ENCODE measurements around the gene C4orf33. TPM values are rescaled to one million over a fixed set of nuclear protein-coding genes. Genes with fewer than 3 reads are reported as not detected.

C4orf33 gene
- total and polyA plus RNA-seq, 3 donors from 2014 or later = 7.2 to 17.2 (median 17.0) TPM

DNA sequence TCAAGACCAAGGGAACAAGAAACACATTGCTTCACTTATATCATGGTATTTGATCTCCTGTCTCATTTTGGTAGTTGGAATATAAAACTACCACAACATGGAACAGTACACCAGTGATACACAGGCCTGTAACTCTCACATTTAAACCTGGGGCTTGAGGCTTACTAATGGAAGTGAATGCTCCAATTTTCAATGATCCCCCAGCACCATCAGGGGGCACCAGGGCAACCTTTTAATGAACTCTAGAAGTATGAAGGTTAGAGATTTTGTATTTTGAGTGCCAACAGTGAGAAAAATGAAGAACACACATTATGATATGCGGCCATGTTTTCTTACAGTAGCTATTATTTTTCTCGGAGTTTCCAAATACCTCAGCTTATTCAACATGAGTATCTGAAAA is 50.7 kb downstream of the C4orf33 start:
- TF ChIP-seq POLR2A (IDR thresholded peaks at IDR 0.05) = no peak
- TF ChIP-seq, protein P1, sequence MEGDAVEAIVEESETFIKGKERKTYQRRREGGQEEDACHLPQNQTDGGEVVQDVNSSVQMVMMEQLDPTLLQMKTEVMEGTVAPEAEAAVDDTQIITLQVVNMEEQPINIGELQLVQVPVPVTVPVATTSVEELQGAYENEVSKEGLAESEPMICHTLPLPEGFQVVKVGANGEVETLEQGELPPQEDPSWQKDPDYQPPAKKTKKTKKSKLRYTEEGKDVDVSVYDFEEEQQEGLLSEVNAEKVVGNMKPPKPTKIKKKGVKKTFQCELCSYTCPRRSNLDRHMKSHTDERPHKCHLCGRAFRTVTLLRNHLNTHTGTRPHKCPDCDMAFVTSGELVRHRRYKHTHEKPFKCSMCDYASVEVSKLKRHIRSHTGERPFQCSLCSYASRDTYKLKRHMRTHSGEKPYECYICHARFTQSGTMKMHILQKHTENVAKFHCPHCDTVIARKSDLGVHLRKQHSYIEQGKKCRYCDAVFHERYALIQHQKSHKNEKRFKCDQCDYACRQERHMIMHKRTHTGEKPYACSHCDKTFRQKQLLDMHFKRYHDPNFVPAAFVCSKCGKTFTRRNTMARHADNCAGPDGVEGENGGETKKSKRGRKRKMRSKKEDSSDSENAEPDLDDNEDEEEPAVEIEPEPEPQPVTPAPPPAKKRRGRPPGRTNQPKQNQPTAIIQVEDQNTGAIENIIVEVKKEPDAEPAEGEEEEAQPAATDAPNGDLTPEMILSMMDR (IDR thresholded peaks at IDR 0.05) = no peak
- WGBS, 2 donors = 80 to 83% methylated on average over 2 of the region's 2 CpGs
- H3K27me3 ChIP-seq = no peaks in the 10 kb centered on the region
- H3K27ac ChIP-seq = no peak overlapping the region
- no peaks in the 10 kb centered on the region for H3K36me3 ChIP-seq (ENCODE audit: low read depth, missing control alignments)
- no peak for DNase-seq
- no peaks in the 10 kb centered on the region for H3K9me3 ChIP-seq
- no peaks in the 10 kb centered on the region for H3K4me1 ChIP-seq
- intact Hi-C loops (cut with DNase I; ENCODE audit: low total_unique reads) = no loop called here
- no peak overlapping the region for H3K4me3 ChIP-seq

DNA sequence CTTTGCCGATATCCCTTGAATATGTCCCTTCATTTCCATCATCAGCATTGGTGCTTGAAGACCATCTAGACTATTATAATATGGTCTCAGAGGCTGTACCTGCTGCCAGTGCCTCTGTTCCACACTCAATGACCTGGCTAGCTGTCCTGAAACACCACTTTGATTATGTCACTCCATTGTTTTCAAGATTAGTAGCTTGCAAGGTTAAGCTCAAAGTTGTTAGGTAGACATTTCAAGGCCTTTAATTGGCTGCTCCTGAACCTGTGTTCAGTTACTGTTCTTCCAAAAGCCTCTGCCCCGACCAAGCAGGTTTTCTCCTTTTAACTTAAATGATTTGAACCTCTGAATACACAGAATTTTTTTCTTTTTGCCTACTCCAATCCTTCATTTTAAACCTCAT is 52.9 kb downstream of the C4orf33 start:
- Histone ChIP-seq H3K4me3 (no peak overlapping the region), H3K4me1 (no peaks in the 10 kb centered on the region), H3K27ac (no peak overlapping the region), H3K36me3 (ENCODE audit: low read depth, missing control alignments) (no peaks in the 10 kb centered on the region), H3K27me3 (no peaks in the 10 kb centered on the region), H3K9me3 (no peaks in the 10 kb centered on the region)
- 92% methylated on average over 2 of the region's 2 CpGs for WGBS, 2 donors
- no peak for TF ChIP-seq POLR2A (IDR thresholded peaks at IDR 0.05)
- TF ChIP-seq, protein P1 (IDR thresholded peaks at IDR 0.05) = no peak
- DNase-seq = no peak
- intact Hi-C loops (cut with DNase I; ENCODE audit: low total_unique reads) = no loop called here

DNA sequence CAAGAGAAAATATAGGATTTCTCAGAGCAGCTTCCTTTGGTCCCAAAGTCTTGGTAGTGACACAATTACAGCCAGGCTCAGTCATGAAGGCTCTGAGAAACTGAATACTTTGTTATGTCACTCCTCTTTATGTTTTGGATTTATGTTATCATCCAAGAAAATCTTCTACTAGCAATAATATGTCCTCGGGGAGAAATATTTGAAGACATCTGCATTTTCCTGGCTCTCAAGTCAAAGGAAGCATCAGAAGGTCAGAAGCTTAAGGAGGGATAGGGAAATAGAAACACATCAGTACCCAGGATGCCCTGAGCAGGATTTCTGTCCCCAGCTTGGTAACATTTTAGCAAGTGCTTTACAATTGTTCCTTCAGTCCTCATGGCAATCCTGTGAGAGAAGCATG is 54.0 kb downstream of the C4orf33 start:
- no peak for DNase-seq
- Histone ChIP-seq H3K4me3 (no peak overlapping the region), H3K27me3 (no peaks in the 10 kb centered on the region), H3K4me1 (no peaks in the 10 kb centered on the region), H3K27ac (no peak overlapping the region), H3K36me3 (ENCODE audit: low read depth, missing control alignments) (no peaks in the 10 kb centered on the region), H3K9me3 (no peaks in the 10 kb centered on the region)
- 26 to 37% methylated on average over 1 of the region's 1 CpG for WGBS, 2 donors
- intact Hi-C loops (cut with DNase I; ENCODE audit: low total_unique reads) = no loop called here
- no peak for TF ChIP-seq POLR2A (IDR thresholded peaks at IDR 0.05)
- TF ChIP-seq, protein P1 (IDR thresholded peaks at IDR 0.05) = no peak

DNA sequence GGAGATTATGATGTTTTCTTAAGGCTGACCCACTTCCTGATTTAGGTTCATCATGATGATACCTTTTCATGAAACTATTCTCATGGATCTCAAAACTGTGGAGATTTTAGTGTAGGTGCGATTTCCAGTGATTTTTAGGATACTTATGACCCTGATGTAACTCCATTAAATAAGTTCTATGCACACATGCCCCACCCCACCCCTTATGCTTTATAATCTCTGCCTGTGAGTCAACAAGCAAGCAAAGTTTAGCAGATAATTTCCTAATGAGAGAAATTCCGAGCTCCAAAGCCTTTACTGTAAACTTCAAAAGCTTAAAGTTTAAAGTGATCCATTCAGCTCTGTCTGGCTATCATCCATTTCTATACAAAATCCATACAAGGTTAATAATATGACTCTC is 56.4 kb downstream of the C4orf33 start:
- 64 to 66% methylated on average over 2 of the region's 2 CpGs for WGBS, 2 donors
- DNase-seq = no peak
- Histone ChIP-seq H3K27me3 (no peaks in the 10 kb centered on the region), H3K4me1 (no peaks in the 10 kb centered on the region), H3K27ac (no peak overlapping the region), H3K4me3 (no peak overlapping the region), H3K9me3 (no peaks in the 10 kb centered on the region), H3K36me3 (ENCODE audit: low read depth, missing control alignments) (no peaks in the 10 kb centered on the region)
- no peak for TF ChIP-seq POLR2A (IDR thresholded peaks at IDR 0.05)
- TF ChIP-seq, protein P1 (IDR thresholded peaks at IDR 0.05) = no peak
- intact Hi-C loops (cut with DNase I; ENCODE audit: low total_unique reads) = no loop called here

DNA sequence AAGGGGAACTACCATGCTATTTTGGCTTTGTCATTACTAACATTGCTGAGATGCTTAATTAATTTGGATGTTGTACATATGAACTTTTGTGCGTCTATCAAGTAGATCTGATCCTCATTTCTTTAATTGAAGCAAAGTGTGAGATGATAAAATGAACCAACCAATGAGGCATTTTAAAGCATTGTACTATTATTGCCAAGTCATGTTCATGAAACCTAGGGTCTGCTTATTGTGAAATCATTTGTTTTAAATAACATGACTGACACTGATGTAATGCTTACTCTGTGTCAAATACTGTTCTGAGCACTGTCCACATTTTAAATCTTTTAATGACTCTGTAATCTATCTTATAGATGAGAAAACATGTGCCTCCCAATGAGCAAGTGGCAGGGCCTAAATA is 57.7 kb downstream of the C4orf33 start:
- Histone ChIP-seq H3K4me1 (no peaks in the 10 kb centered on the region), H3K27me3 (no peaks in the 10 kb centered on the region), H3K27ac (no peak overlapping the region), H3K9me3 (no peaks in the 10 kb centered on the region), H3K36me3 (ENCODE audit: low read depth, missing control alignments) (no peaks in the 10 kb centered on the region), H3K4me3 (no peak overlapping the region)
- 43 to 44% methylated on average over 1 of the region's 1 CpG for WGBS, 2 donors
- TF ChIP-seq POLR2A (IDR thresholded peaks at IDR 0.05) = no peak
- TF ChIP-seq, protein P1 (IDR thresholded peaks at IDR 0.05) = no peak
- intact Hi-C loops (cut with DNase I; ENCODE audit: low total_unique reads) = no loop called here
- no peak for DNase-seq
